Activated naive CD4-positive, alpha-beta T cell treated with Interleukin-2 at 50 U/mL for 16 hours (primary cell): ENCODE measurements around the gene FAM9B.
"Not testable (repeated sequence)": the region's sequence is repeated elsewhere in the genome, so short reads cannot be mapped to it uniquely, and the experiment has no call there.

Experiments used
- DNase-seq: peaks from one replicate; pipeline ENCODE4 v3.0.0-alpha.2; 2020

The FAM9B gene

DNA sequence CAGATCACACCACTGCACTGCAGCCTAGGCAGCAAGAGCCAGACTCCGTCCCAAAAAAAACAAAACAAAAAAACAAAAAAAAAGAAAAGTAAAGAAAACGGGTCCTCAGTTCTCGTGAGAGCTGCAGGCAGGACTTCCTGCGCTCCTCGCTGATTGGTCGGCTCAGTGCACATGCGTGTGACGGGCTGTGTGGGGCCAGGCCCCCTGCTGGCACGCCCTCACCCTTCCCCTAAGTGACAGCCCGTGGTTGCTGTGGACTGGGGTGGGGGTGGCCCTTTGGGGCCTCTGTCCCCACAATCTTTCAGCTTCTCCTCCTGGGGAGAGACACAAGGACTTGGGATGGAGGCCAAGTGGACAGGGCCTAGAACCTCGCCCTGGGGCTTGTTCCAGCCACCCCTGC lies at the start of gene FAM9B:
Gene FAM9B (minus strand): TSS at position 139 of the 400 bp plus-strand sequence. CDS start 1,141 bp downstream, outside the sequence.
- no peak for DNase-seq

- DNase-seq: no peak
These were observed 47.3 kb upstream of the FAM9B start for GRCh38 chrX:9081271-9081670.

- no peak for DNase-seq
These were observed 40.4 kb upstream of the FAM9B start for GRCh38 chrX:9074326-9074725.

- no peak for DNase-seq
These were observed 38.4 kb upstream of the FAM9B start for GRCh38 chrX:9072281-9072680.

- DNase-seq: no peak
These were observed 37.2 kb upstream of the FAM9B start for GRCh38 chrX:9071031-9071650.

- no peak for DNase-seq
These were observed 35.6 kb upstream of the FAM9B start for GRCh38 chrX:9069573-9069972.

DNA sequence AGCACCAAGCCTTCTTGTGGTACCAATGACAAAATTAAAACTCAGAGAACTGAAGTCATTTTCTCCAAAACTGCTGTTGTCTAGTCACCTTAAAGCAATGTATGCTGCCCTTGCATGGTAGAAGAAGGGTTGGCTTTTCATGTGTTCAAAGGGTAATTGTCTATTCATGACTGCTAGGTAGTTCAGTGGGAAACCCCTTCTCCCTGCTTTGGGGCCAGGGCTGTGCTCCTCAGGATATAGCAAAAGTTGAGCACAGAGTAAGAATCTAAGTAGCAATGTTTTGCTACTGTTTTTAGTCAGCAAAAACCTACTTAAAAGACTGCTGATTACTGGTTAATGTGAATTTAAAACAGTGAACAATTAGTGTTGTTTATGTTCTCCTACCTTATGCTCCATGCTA lies 30.8 kb upstream of the FAM9B start:
- DNase-seq: no peak

DNA sequence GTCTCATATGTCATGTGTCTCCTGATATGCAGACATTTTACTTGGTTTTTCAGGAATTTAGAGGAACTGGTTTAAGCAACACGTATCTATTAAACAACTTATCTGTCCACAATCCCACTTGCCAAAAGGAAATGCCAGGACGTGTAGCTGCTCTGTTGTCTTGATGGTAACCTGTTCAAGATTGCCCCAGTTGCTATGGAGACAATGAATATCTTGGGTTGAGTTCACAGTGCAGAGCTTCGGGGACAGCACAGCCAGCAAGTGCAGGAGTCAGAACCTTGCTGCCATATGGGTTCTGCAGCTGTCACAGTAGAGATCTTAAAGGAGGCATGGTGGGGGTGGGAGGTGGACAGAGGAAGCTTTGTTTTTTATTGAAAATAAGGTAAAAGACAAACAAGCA lies 28.7 kb upstream of the FAM9B start:
- no peak for DNase-seq

GRCh38 chrX:9055354-9055753 lies 21.4 kb upstream of the FAM9B start:
- no peak for DNase-seq

DNA sequence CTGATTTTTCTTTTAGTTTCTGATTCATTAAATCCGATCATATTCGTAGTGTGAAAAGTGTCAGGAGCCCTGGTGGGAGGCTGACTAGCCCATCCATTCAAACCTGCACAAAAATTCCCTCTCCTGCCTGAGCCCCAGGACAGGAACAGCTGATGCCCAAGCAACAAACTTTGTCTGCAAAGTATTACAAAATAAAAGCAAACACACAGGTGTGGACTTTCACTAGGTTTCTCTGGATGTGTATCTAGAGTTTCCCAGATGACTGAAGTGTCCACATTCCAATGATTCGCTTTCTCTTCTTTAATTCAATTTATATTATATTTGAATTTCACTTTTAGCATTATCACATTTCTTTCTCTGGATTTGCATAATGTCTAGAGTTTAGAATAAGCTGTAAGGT lies 18.2 kb upstream of the FAM9B start:
- DNase-seq: no peak

DNA sequence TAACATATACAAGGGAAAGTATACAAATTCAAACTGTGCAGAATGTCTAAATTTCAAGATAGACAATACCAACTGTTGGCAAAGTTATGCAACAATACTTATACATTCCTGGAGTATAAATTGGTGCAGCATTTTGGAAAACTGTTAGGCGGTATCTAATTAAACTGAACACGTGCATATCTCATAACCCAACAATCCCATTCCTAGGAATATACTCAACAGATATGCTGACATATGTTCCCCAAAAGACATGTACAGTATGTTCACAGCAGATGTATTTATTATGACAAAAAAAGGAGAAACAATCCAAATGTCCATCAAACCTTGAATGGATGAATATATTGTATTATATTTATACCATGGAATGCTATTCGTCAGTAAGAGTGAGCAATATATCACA lies 16.4 kb upstream of the FAM9B start:
- no peak for DNase-seq

GRCh38 chrX:9048801-9049200 lies 14.9 kb upstream of the FAM9B start:
- DNase-seq: no peak

GRCh38 chrX:9038244-9038643 lies 4.3 kb upstream of the FAM9B start:
- DNase-seq: no peak

DNA sequence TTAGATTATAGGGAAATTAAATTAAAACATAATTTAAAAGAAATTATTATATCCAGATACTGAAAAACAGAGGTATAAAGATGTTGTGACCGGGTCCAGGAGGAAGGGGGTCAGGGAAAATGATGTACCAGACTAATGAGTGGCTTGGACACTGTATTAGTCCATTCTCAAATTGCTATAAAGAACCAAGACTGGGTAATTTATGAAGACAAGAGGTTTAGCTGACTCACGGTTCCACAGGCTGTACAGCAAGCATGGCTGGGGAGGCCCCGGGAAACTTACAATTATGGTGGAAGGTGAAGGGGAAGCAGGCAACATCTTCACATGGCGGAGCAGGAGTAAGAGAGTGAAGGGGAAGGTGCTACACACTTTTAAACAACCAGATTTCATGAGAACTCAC lies 3.4 kb upstream of the FAM9B start:
- DNase-seq: no peak

DNA sequence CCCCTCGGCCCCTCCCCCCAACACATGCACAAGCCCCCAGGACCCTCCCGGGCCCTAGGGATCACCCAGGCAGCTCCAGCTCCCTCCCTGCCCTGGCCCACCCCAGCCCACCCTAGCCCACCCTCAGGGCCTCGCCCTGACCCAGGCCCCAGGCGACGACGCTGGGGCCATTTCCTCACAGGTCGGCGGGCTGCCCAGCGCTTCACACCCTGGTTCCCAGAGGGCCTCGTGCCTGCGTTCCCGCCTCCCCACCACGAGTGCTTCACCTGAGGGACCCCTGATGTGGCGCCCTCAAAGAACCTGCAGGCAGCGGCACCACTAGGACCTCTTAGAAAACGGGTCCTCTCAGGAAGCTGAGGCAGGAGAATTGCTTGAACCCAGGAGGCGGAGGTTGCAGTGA lies 341 bp downstream of the FAM9B start:
- DNase-seq: no peak

DNA sequence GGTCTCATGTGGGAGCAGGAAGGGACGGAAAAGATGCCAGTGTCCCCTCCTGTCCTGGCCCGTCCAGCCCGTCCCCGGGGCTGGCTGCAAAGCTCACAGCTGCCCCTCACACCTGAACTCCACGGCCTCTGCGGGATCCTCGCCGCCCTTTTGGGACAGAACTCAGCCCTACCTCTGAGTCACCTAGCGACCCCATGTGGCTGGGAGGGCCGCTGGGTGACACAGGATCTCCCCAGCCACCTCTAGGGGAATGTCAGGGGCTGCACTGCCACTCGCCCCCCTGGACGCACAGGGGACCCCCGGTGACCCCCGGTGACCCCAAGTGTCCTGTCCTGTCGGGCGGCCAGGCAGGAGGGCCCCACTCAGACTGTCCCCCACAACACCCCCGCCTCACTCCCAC lies 748 bp downstream of the FAM9B start:
- DNase-seq: no peak

GRCh38 chrX:9023293-9023692 lies 10.6 kb downstream of the FAM9B start:
- no peak for DNase-seq

DNA sequence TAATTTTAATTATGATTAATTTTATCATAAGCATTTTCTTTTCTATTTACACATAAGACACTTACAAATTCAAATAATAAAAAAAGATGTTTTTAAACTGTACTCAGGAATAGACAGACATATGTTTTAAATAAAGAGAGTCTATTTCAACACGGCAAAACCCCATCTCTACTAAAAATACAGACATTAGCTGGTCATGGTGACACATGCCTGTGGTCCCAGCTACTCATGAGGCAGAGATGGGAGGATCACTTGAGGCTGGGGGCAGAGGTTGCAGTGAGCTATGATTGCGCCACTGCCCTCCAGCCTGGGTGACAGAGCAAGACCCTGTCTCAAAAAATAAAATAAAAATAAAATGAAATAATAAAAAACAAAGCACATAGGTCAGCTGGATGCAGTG lies 14.8 kb downstream of the FAM9B start:
- DNase-seq: no peak

DNA sequence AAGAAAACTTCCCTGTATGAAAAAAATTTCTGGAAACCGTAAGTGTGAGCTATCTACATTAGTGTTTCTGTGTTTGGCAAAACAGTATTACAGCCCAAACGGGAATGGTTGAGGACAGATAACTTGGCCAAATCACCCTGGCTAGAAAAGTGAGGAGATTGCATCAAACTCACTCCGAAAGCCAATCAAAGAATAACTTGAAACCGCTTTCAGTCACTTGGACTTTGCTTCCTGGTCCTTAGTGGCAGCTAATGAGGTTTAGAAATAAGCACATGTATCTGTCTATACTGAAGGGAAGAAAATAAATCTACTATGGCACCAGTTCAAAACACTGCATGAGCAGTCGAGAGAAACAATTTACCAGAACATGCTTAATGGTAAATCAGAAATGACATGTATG lies 15.6 kb downstream of the FAM9B start:
- DNase-seq: not testable (repeated sequence)

- DNase-seq: no peak
These were observed 30.9 kb downstream of the FAM9B start for GRCh38 chrX:9003041-9003440.

- peak; percentile 28 for DNase-seq
These were observed 45.5 kb downstream of the FAM9B start for GRCh38 chrX:8988446-8988845.

DNA sequence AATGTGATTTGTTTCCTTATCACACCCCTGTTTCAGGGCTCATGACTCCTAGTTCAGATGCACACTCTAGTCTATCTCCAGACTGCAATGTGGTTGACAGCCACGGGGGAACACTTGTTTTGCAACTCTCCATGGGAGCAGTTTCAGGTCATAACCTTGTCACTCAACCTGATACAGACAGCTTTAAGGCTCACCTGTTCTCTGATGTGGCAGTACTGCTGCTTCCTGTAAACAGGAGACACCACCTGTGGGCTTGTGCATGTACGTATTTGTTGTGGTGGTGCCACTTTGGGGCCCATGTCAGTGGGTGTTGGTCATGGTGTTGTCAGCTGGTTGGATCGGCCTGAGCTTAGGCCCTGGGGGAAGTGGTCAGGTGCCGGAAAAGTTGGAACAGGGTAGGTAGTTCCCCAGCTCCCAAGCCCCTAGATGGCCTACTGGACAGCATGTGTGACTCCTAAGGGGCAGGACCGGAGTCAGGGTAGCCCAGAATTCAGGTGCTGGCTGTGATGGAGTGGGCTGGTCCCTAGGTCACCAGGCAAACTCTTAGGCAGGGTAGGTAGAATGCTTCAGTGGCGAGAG lies 46.2 kb downstream of the FAM9B start:
- DNase-seq: peak; percentile 2

GRCh38 chrX:8984231-8984630 lies 49.7 kb downstream of the FAM9B start:
- no peak for DNase-seq

DNA sequence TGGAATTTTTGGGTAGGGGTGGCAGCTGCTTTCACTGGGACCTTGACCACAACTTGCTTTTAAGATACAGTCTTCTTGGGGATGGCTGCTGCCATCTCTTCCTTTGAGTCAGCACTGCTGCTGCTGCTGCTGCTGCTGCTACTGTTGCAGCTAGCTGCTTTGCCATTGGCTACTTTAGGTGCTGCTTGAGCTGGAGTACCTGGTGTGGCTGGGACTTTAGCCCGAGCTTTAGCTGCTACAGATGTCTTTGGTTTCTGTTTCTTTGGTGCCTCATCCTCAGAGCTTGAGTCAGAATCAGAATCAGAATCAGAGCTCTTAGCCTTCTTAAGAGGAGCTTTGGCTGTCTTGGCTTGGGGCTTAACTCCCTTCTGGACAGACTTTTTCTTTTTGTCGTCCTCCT lies 52.2 kb downstream of the FAM9B start:
- peak; percentile 4 for DNase-seq

DNA sequence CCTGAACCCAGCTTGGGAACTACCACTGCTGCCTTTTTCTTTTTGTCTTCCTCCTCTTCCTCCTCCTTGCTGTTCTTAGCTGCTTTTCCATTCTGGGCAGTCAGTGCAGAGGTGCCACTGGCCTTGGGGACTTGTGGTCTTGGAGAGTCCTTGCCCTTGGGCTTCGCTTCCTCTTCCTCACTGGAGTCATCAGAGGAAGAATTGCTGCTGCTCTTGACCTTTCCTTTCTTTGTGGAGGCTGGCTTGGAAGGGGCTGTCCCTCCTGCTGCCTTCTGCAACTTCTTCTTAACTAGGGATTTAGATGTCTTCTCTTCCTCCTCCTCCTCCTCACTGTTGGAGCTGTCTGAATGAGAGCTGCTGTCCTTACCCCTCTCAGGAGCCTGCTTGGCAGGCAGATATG lies 53.2 kb downstream of the FAM9B start:
- no peak for DNase-seq
